SJCRH30 (cell line): ENCODE data around the gene ASB8. TPM values are rescaled to one million over a fixed set of nuclear protein-coding genes. Genes with fewer than 3 reads are reported as not detected.

Source experiments
- DNase-seq, 2 experiments: peaks; one replicate each; pipeline ENCODE4 v3.0.0-alpha.2; 2015 to 2020
- H3K27ac ChIP-seq: fragments of 250-450 bp; sonication (Bioruptor Pico); 2 replicates; pipeline ENCODE4 v1.5.1; 2020; ENCODE audit warnings: mild to moderate bottlenecking, moderate library complexity
- H3K27me3 ChIP-seq: fragments of 250-450 bp; sonication (Bioruptor Pico); 2 replicates; pipeline ENCODE4 v1.5.1; 2020; ENCODE audit warnings: mild to moderate bottlenecking, moderate library complexity
- H3K36me3 ChIP-seq: fragments of 250-450 bp; sonication (Bioruptor Pico); 2 replicates; pipeline ENCODE4 v1.5.1; 2020; ENCODE audit warnings: mild to moderate bottlenecking, moderate library complexity
- H3K4me1 ChIP-seq: fragments of 250-450 bp; sonication (Bioruptor Pico); 2 replicates; pipeline ENCODE4 v1.5.1; 2020; ENCODE audit warnings: mild to moderate bottlenecking, moderate library complexity
- H3K4me3 ChIP-seq: fragments of 250-450 bp; sonication (Bioruptor Pico); 2 replicates; pipeline ENCODE4 v1.5.1; 2020; ENCODE audit warnings: mild to moderate bottlenecking, moderate library complexity
- H3K9me3 ChIP-seq: fragments of 250-450 bp; sonication (Bioruptor Pico); replicated peaks from 2 replicates; pipeline ENCODE4 v1.5.1; 2020; ENCODE audit warnings: mild to moderate bottlenecking, moderate library complexity
- total RNA-seq: library from RNA; depleted of rRNA; stranded (reverse); fragments of >200 nt; shearing (Covaris generic); gene quantifications from 2 replicates; pipeline ENCODE4 v1.2.3, GENCODE V29; 2014

ASB8 gene
- total RNA-seq, 1 experiment from 2014 or later = 31.2 TPM

- H3K4me3 ChIP-seq = no peak overlapping the region
- H3K27me3 ChIP-seq = peaks cover under 1% of the 10 kb centered on the region; the same call in 1 of the 2 replicates
- H3K36me3 ChIP-seq = no peaks in the 10 kb centered on the region
- no peaks in the 10 kb centered on the region for H3K9me3 ChIP-seq
- H3K27ac ChIP-seq = no peak overlapping the region
- H3K4me1 ChIP-seq = peaks cover 11% of the 10 kb centered on the region
- DNase-seq = peak; percentile 60 to 90
Observed at GRCh38 chr12:48189331-48190125, 32.2 kb upstream of the ASB8 start.

GRCh38 chr12:48187916-48188695, 30.8 kb upstream of the ASB8 start:
- no peak for DNase-seq
- Histone ChIP-seq H3K36me3 (no peaks in the 10 kb centered on the region), H3K9me3 (no peaks in the 10 kb centered on the region), H3K4me3 (no peak overlapping the region), H3K27ac (no peak overlapping the region), H3K4me1 (peaks cover 15% of the 10 kb centered on the region), H3K27me3 (peaks cover 6% of the 10 kb centered on the region; the same call in 1 of the 2 replicates)

GRCh38 chr12:48185181-48185919, 28.0 kb upstream of the ASB8 start:
- Histone ChIP-seq H3K36me3 (no peaks in the 10 kb centered on the region), H3K4me3 (peak overlapping the region; percentile 67), H3K9me3 (no peaks in the 10 kb centered on the region), H3K27ac (no peak overlapping the region), H3K4me1 (peaks cover 15% of the 10 kb centered on the region), H3K27me3 (peaks cover 6% of the 10 kb centered on the region; the same call in 1 of the 2 replicates)
- peak; percentile 24 to 55 for DNase-seq

GRCh38 chr12:48184549-48184922, 27.2 kb upstream of the ASB8 start:
- peak; percentile 53 to 58 for DNase-seq
- Histone ChIP-seq H3K9me3 (no peaks in the 10 kb centered on the region), H3K27ac (no peak overlapping the region; the same call in 1 of the 2 replicates), H3K4me1 (peaks cover 15% of the 10 kb centered on the region), H3K36me3 (no peaks in the 10 kb centered on the region), H3K27me3 (peaks cover 6% of the 10 kb centered on the region; the same call in 1 of the 2 replicates), H3K4me3 (peak overlapping the region; percentile 67)

- Histone ChIP-seq H3K4me3 (peak overlapping the region; percentile 67), H3K36me3 (no peaks in the 10 kb centered on the region), H3K27ac (peak overlapping the region; percentile 47), H3K4me1 (peaks cover 15% of the 10 kb centered on the region), H3K27me3 (peaks cover 6% of the 10 kb centered on the region; the same call in 1 of the 2 replicates), H3K9me3 (no peaks in the 10 kb centered on the region)
- DNase-seq = peak; percentile 56 to 58
Observed at GRCh38 chr12:48183876-48184548, 26.7 kb upstream of the ASB8 start.

GRCh38 chr12:48183091-48183875, 26.0 kb upstream of the ASB8 start, which contains the start of gene CCDC184:
Gene CCDC184 (plus strand): TSS chr12:48183644. CDS start chr12:48184123, 479 bp downstream.
- Histone ChIP-seq H3K4me1 (peaks cover 15% of the 10 kb centered on the region), H3K27ac (peak within 1 kb of the TSS; percentile 47), H3K36me3 (no peaks in the 10 kb centered on the region), H3K27me3 (peaks cover 6% of the 10 kb centered on the region; the same call in 1 of the 2 replicates), H3K4me3 (peak within 1 kb of the TSS; percentile 67), H3K9me3 (no peaks in the 10 kb centered on the region)
- DNase-seq = peak; percentile 94

- Histone ChIP-seq H3K27me3 (peaks cover 11% of the 10 kb centered on the region; the same call in 1 of the 2 replicates), H3K4me1 (peaks cover 15% of the 10 kb centered on the region), H3K9me3 (no peaks in the 10 kb centered on the region), H3K4me3 (peak overlapping the region; percentile 67), H3K27ac (no peak overlapping the region), H3K36me3 (no peaks in the 10 kb centered on the region)
- no peak for DNase-seq
Observed at GRCh38 chr12:48182631-48183030, 25.3 kb upstream of the ASB8 start.

- Histone ChIP-seq H3K27ac (no peak overlapping the region), H3K4me3 (no peak overlapping the region), H3K9me3 (no peaks in the 10 kb centered on the region), H3K27me3 (peaks cover 14% of the 10 kb centered on the region; the same call in 1 of the 2 replicates), H3K36me3 (no peaks in the 10 kb centered on the region), H3K4me1 (peaks cover 14% of the 10 kb centered on the region)
- DNase-seq = no peak
Observed at GRCh38 chr12:48180857-48181495, 23.7 kb upstream of the ASB8 start.

GRCh38 chr12:48180424-48180823, 23.1 kb upstream of the ASB8 start:
- H3K27ac ChIP-seq = no peak overlapping the region
- no peak for DNase-seq
- H3K27me3 ChIP-seq = peaks cover 20% of the 10 kb centered on the region; the same call in 1 of the 2 replicates
- no peaks in the 10 kb centered on the region for H3K36me3 ChIP-seq
- peaks cover 9% of the 10 kb centered on the region for H3K4me1 ChIP-seq
- no peak overlapping the region for H3K4me3 ChIP-seq
- no peaks in the 10 kb centered on the region for H3K9me3 ChIP-seq

- Histone ChIP-seq H3K27me3 (peaks cover 18% of the 10 kb centered on the region; the same call in 1 of the 2 replicates), H3K4me1 (peaks cover 3% of the 10 kb centered on the region), H3K4me3 (no peak overlapping the region), H3K36me3 (no peaks in the 10 kb centered on the region), H3K9me3 (no peaks in the 10 kb centered on the region), H3K27ac (no peak overlapping the region)
- no peak for DNase-seq
Observed at GRCh38 chr12:48179466-48179865, 22.2 kb upstream of the ASB8 start.

- no peak for DNase-seq
- Histone ChIP-seq H3K4me3 (no peak overlapping the region), H3K27ac (no peak overlapping the region), H3K9me3 (no peaks in the 10 kb centered on the region), H3K36me3 (no peaks in the 10 kb centered on the region), H3K4me1 (no peaks in the 10 kb centered on the region; the same call in 1 of the 2 replicates), H3K27me3 (peaks cover 14% of the 10 kb centered on the region; the same call in 1 of the 2 replicates)
Observed at GRCh38 chr12:48177982-48178381, 20.7 kb upstream of the ASB8 start.

- Histone ChIP-seq H3K4me1 (no peaks in the 10 kb centered on the region), H3K27me3 (peaks cover 14% of the 10 kb centered on the region; the same call in 1 of the 2 replicates), H3K9me3 (no peaks in the 10 kb centered on the region), H3K27ac (no peak overlapping the region), H3K36me3 (no peaks in the 10 kb centered on the region), H3K4me3 (no peak overlapping the region)
- no peak for DNase-seq
Observed at GRCh38 chr12:48176417-48176751, 19.1 kb upstream of the ASB8 start.
